Measurements from ENCODE around the gene SEMA4D. TPM values are rescaled to one million over a fixed set of nuclear protein-coding genes. Genes with fewer than 3 reads are reported as not detected.

The SEMA4D gene

GRCh38 chr9:89313842-89314241, 184.1 kb downstream of the SEMA4D start:
- Histone ChIP-seq H3K4me2 (ENCODE audit: insufficient read depth, low read length, poor library complexity, severe bottlenecking) (no peak overlapping the region), H3K4me1 (ENCODE audit: control insufficient read depth in 2 of 2, insufficient read depth in 1 of 2, low read depth in 1 of 2, low read length in 2 of 2) (peaks cover 3 to 19% of the 10 kb centered on the region in 2 donors), H3K9ac (ENCODE audit: low read depth, low read length, poor library complexity) (no peak overlapping the region), H2AFZ (ENCODE audit: low read length) (no peak overlapping the region), H3K23ac (ENCODE audit: low read depth, low read length, poor library complexity) (no peak overlapping the region), H4K8ac (ENCODE audit: low read depth, low read length) (no peak overlapping the region), H3K9me3 (replicated peaks in 1 of 2; ENCODE audit: control insufficient read depth in 2 of 2, insufficient read depth in 1 of 2, low read depth in 1 of 2, low read length in 2 of 2) (no peaks in the 10 kb centered on the region), H2BK12ac (ENCODE audit: low read length) (no peak overlapping the region), H2BK120ac (ENCODE audit: low read depth, low read length) (no peak overlapping the region), H3K4ac (ENCODE audit: low read length) (no peak overlapping the region), H2BK15ac (ENCODE audit: low read length) (no peak overlapping the region), H2AK5ac (ENCODE audit: low read depth, low read length) (no peak overlapping the region), H3K14ac (ENCODE audit: low read length) (no peak overlapping the region), H3K36me3 (replicated peaks in 1 of 2; ENCODE audit: control insufficient read depth in 2 of 2, insufficient read depth in 2 of 2, low read length in 2 of 2) (peaks cover 9 to 64% of the 10 kb centered on the region in 2 donors), H3K27ac (replicated peaks; ENCODE audit: low read length) (no peak overlapping the region), H3K18ac (ENCODE audit: low read length) (no peak overlapping the region), H3K27me3 (ENCODE audit: control insufficient read depth in 3 of 3, insufficient read depth in 3 of 3, low read depth in 1 of 3, low read length in 3 of 3) (no peaks in the 10 kb centered on the region), H3K79me1 (ENCODE audit: low read depth, low read length) (peaks cover 2% of the 10 kb centered on the region), H2BK5ac (ENCODE audit: low read length) (no peak overlapping the region), H4K91ac (ENCODE audit: low read depth, low read length, poor library complexity) (no peak overlapping the region), H3K4me3 (ENCODE audit: low read length in 2 of 2) (peak overlapping the region in 1 of 2 donors; percentile 98)
- WGBS, 2 donors (ENCODE audit: extremely low coverage in 2 of 2, insufficient read length in 2 of 2, insufficient replicate concordance in 1 of 2), result no CpG with 5 or more reads among the region's 1 CpG
- no peak for DNase-seq (ENCODE audit: low spot score)

- no peak overlapping the region for H2BK12ac ChIP-seq (ENCODE audit: low read length)
- H2BK5ac ChIP-seq (ENCODE audit: low read length), result no peak overlapping the region
- H2BK120ac ChIP-seq (ENCODE audit: low read depth, low read length), result no peak overlapping the region
- H3K23ac ChIP-seq (ENCODE audit: low read depth, low read length, poor library complexity), result no peak overlapping the region
- H3K18ac ChIP-seq (ENCODE audit: low read length), result no peak overlapping the region
- peaks cover 3 to 14% of the 10 kb centered on the region in 2 donors for H3K4me1 ChIP-seq (ENCODE audit: control insufficient read depth in 2 of 2, insufficient read depth in 1 of 2, low read depth in 1 of 2, low read length in 2 of 2)
- H3K79me1 ChIP-seq (ENCODE audit: low read depth, low read length), result peaks cover 2% of the 10 kb centered on the region
- H3K9me3 ChIP-seq (replicated peaks in 1 of 2; ENCODE audit: control insufficient read depth in 2 of 2, insufficient read depth in 1 of 2, low read depth in 1 of 2, low read length in 2 of 2), result no peaks in the 10 kb centered on the region
- H2BK15ac ChIP-seq (ENCODE audit: low read length), result no peak overlapping the region
- H3K27ac ChIP-seq (replicated peaks; ENCODE audit: low read length), result no peak overlapping the region
- H3K27me3 ChIP-seq (ENCODE audit: control insufficient read depth in 3 of 3, insufficient read depth in 3 of 3, low read depth in 1 of 3, low read length in 3 of 3), result no peaks in the 10 kb centered on the region
- no peak overlapping the region for H4K91ac ChIP-seq (ENCODE audit: low read depth, low read length, poor library complexity)
- H3K4me3 ChIP-seq (ENCODE audit: low read length in 2 of 2), result peak overlapping the region; percentile 87 to 98
- no peak overlapping the region for H3K14ac ChIP-seq (ENCODE audit: low read length)
- H3K4ac ChIP-seq (ENCODE audit: low read length), result no peak overlapping the region
- peaks cover 7 to 68% of the 10 kb centered on the region in 2 donors for H3K36me3 ChIP-seq (replicated peaks in 1 of 2; ENCODE audit: control insufficient read depth in 2 of 2, insufficient read depth in 2 of 2, low read length in 2 of 2)
- peak overlapping the region; percentile 66 for H3K4me2 ChIP-seq (ENCODE audit: insufficient read depth, low read length, poor library complexity, severe bottlenecking)
- H2AFZ ChIP-seq (ENCODE audit: low read length), result no peak overlapping the region
- no CpG with 5 or more reads among the region's 8 CpGs for WGBS, 2 donors (ENCODE audit: extremely low coverage in 2 of 2, insufficient read length in 2 of 2, insufficient replicate concordance in 1 of 2)
- no peak overlapping the region for H2AK5ac ChIP-seq (ENCODE audit: low read depth, low read length)
- no peak overlapping the region for H4K8ac ChIP-seq (ENCODE audit: low read depth, low read length)
- H3K9ac ChIP-seq (ENCODE audit: low read depth, low read length, poor library complexity), result peak overlapping the region; percentile 77
- no peak for DNase-seq (ENCODE audit: low spot score)
These were observed 185.7 kb downstream of the SEMA4D start for GRCh38 chr9:89312222-89312571.

- Histone ChIP-seq H3K36me3 (replicated peaks in 1 of 2; ENCODE audit: control insufficient read depth in 2 of 2, insufficient read depth in 2 of 2, low read length in 2 of 2) (peaks cover 6 to 62% of the 10 kb centered on the region in 2 donors), H2AFZ (ENCODE audit: low read length) (peak overlapping the region; percentile 48), H3K23ac (ENCODE audit: low read depth, low read length, poor library complexity) (peak overlapping the region; percentile 99), H3K27me3 (ENCODE audit: control insufficient read depth in 3 of 3, insufficient read depth in 3 of 3, low read depth in 1 of 3, low read length in 3 of 3) (no peaks in the 10 kb centered on the region), H3K4me1 (ENCODE audit: control insufficient read depth in 2 of 2, insufficient read depth in 1 of 2, low read depth in 1 of 2, low read length in 2 of 2) (peaks cover 3 to 11% of the 10 kb centered on the region in 2 donors), H2BK15ac (ENCODE audit: low read length) (no peak overlapping the region), H3K4me3 (ENCODE audit: low read length in 2 of 2) (peak overlapping the region; percentile 87 to 98), H2BK5ac (ENCODE audit: low read length) (peak overlapping the region; percentile 93), H3K14ac (ENCODE audit: low read length) (no peak overlapping the region), H2AK5ac (ENCODE audit: low read depth, low read length) (peak overlapping the region; percentile 61), H3K27ac (replicated peaks; ENCODE audit: low read length) (peak overlapping the region; percentile 92), H4K8ac (ENCODE audit: low read depth, low read length) (no peak overlapping the region), H3K9ac (ENCODE audit: low read depth, low read length, poor library complexity) (peak overlapping the region; percentile 96), H2BK120ac (ENCODE audit: low read depth, low read length) (no peak overlapping the region), H3K79me1 (ENCODE audit: low read depth, low read length) (peaks cover 2% of the 10 kb centered on the region), H2BK12ac (ENCODE audit: low read length) (no peak overlapping the region), H3K18ac (ENCODE audit: low read length) (peak overlapping the region; percentile 97), H3K4ac (ENCODE audit: low read length) (peak overlapping the region; percentile 89), H3K9me3 (replicated peaks in 1 of 2; ENCODE audit: control insufficient read depth in 2 of 2, insufficient read depth in 1 of 2, low read depth in 1 of 2, low read length in 2 of 2) (no peaks in the 10 kb centered on the region), H4K91ac (ENCODE audit: low read depth, low read length, poor library complexity) (no peak overlapping the region), H3K4me2 (ENCODE audit: insufficient read depth, low read length, poor library complexity, severe bottlenecking) (peak overlapping the region; percentile 66)
- WGBS, 2 donors (ENCODE audit: extremely low coverage in 2 of 2, insufficient read length in 2 of 2, insufficient replicate concordance in 1 of 2), result no CpG with 5 or more reads among the region's 54 CpGs
- DNase-seq (ENCODE audit: low spot score), result no peak
These were observed 186.3 kb downstream of the SEMA4D start for GRCh38 chr9:89311346-89312221.

Small RNA genes within 50 kb of the gene (small RNA-seq; reads per million reads assigned to genes)
- gene MIR3153 (ENCODE audit: insufficient read depth), result not detected

All from neuronal stem cell (in vitro differentiated cells).